Activated naive CD4-positive, alpha-beta T cell treated with anti-CD3 and anti-CD28 coated beads for 36 hours (primary cell): ENCODE data around the gene ZNF595. TPM values are rescaled to one million over a fixed set of nuclear protein-coding genes. Genes with fewer than 3 reads are reported as not detected.
"Not testable (repeated sequence)": the region's sequence is repeated elsewhere in the genome, so short reads cannot be mapped to it uniquely, and the experiment has no call there.

Source experiments
- CTCF ChIA-PET: fragments of 350-600 bp; sonication (Branson Sonifier 250); formaldehyde crosslinking; loops from one replicate; lab custom pipeline; 2021; ENCODE audit warnings: antibody characterized with exemption; lab: Charles Lee
- DNase-seq: peaks from one replicate; pipeline ENCODE4 v3.0.0-alpha.2; 2020
- H3K27ac Mint-ChIP-seq: one replicate; pipeline ENCODE4 v1.8.0; 2021; ENCODE audit warnings: mild to moderate bottlenecking, mixed read lengths
- H3K27me3 Mint-ChIP-seq: one replicate; pipeline ENCODE4 v1.8.0; 2021; ENCODE audit warnings: low read depth, mixed read lengths
- H3K36me3 Mint-ChIP-seq: one replicate; pipeline ENCODE4 v1.8.0; 2021; ENCODE audit warnings: low read depth, mixed read lengths
- H3K4me1 Mint-ChIP-seq: one replicate; pipeline ENCODE4 v1.8.0; 2021; ENCODE audit warnings: low read depth, mixed read lengths
- H3K4me3 Mint-ChIP-seq: one replicate; pipeline ENCODE4 v1.8.0; 2021; ENCODE audit warnings: mild to moderate bottlenecking, moderate library complexity, mixed read lengths
- H3K9me3 Mint-ChIP-seq: one replicate; pipeline ENCODE4 v1.8.0; 2021; ENCODE audit warnings: mixed read lengths
- intact Hi-C: fragments of 100-400 bp; cut with micrococcal nuclease; formaldehyde crosslinking; loops from one replicate; pipeline ENCODE4 v1.15.1; 2023
- total RNA-seq, 2 experiments: library from RNA; stranded (reverse); gene quantifications; one replicate each; pipeline ENCODE4 v1.2.3, GENCODE V29; 2021

Gene ZNF595
- total RNA-seq, 2 experiments from 2014 or later = 7.6 to 9.2 TPM

DNA sequence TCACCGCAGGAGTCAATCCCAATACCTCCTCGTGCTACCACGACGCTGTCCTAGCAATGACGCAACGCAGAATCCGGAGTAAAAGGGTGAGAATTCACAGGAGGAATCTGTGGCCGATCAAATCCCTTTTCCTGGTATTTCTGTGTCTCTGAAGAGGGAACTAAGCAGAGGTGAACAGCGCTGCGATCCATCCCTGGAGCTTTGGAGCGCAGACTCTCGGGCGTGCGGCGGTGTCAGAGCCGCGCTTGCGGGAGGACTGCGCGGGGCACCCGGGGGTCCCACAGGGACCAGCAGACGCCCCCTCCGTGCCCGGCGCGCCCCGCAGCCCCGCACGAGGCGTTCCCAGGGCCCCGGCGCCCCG is 53.9 kb downstream of the ZNF595 start:
- CTCF ChIA-PET = no interaction called here
- no peak overlapping the region for H3K27ac Mint-ChIP-seq
- H3K4me3 Mint-ChIP-seq = no peak overlapping the region
- intact Hi-C loops = no loop called here
- H3K36me3 Mint-ChIP-seq = peaks cover 40% of the 10 kb centered on the region
- H3K9me3 Mint-ChIP-seq = peaks cover 53% of the 10 kb centered on the region
- H3K4me1 Mint-ChIP-seq = peaks cover 4% of the 10 kb centered on the region
- H3K27me3 Mint-ChIP-seq = peaks cover 54% of the 10 kb centered on the region
- no peak for DNase-seq

DNA sequence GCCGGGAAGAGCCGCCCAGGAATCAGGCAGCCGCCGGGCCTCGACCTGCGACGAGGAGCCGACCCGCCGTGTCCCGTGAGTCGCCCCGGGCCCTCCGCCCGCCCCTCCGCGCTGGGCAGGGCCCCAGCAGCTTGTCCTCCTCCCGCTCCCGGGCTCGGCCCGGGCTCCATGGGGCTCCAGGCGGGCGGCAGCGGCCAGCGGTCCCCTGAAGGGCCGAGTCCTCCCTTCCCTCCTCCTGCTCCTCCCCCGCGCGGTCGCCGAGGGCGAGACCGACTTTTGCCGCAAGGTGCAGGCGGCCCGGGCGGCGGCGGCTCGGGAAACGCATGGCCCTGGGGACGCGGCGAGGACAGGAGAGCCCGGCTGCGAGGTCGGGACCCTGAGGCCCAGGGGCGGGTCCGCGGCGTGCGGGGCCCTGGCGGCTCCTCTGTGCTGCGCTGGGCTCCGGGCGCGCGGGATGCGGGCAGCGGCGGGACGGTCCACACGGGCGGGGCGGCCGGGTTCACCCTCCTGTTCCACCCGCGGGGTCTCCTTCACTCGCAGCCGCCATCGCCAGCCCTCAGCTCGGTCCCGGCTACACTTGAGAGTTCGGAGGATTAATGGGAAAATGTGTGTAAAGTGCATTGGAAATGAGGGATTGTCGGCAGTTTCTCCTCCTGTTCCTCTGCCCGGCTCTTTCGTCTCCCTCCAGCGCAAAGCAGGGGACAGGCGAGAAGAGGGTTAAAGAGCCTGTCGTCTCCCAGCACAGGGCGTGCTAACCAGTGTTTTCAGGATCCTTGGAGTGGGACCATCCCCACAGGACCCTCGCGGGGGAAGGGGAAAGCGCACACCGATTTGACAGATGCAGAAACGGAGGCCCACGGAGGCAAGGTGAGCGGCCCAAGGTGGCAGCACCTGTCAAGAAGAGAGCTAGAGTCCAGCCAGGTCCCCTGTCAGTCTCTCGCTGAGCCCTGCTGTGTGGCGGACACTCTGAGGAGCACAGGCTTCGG is 54.6 kb downstream of the ZNF595 start:
- Mint-ChIP-seq H3K27me3 (peaks cover 53% of the 10 kb centered on the region), H3K9me3 (peaks cover 53% of the 10 kb centered on the region), H3K27ac (no peak overlapping the region), H3K4me3 (no peak overlapping the region), H3K4me1 (peaks cover 4% of the 10 kb centered on the region), H3K36me3 (peaks cover 40% of the 10 kb centered on the region)
- intact Hi-C loops = no loop called here
- no peak for DNase-seq
- CTCF ChIA-PET = no interaction called here

DNA sequence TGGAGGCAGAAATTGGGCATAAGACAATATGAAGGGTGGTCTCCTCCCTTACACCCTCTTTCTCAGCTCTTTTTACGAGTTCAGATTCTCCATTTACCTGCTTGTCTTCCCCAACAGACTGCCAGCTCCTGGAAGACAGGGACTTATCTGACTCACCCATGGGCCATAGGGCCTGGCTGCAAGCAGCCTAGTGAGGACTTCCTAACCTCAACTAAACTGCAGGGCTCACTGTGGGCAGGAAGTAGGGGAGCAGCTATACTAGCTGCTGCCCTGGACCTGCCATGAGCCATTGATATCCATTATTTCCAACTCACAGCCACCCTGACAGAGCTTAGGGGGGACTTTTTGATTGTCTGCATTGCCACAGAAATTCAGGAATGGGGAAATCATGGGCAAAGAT is 59.6 kb downstream of the ZNF595 start:
- CTCF ChIA-PET = no interaction called here
- intact Hi-C loops = no loop called here
- Mint-ChIP-seq H3K4me1 (peaks cover 9% of the 10 kb centered on the region), H3K27me3 (peaks cover 31% of the 10 kb centered on the region), H3K27ac (no peak overlapping the region), H3K4me3 (no peak overlapping the region), H3K36me3 (peaks cover 28% of the 10 kb centered on the region), H3K9me3 (peaks cover 54% of the 10 kb centered on the region)
- DNase-seq = no peak

DNA sequence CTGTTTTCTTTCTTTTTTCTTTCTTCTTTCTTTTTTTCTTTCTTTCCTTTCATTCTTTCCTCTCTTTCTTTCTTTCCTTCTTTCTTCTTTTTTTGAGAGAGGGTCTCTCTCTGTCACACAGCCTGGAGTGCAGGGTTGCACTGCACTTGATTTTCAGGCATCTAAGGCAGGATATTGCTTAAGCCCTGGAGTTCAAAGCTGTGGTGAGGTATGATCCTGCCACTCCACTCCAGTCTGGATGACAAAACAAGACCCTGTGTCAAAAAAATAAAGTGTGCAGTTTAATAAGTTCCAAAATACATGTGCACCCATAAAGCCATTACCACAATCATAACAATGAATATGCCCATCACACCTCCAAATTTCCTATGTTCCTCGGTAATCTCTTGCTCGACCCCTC is 60.6 kb downstream of the ZNF595 start:
- CTCF ChIA-PET = no interaction called here
- Mint-ChIP-seq H3K4me1 (peaks cover 5% of the 10 kb centered on the region), H3K9me3 (peaks cover 48% of the 10 kb centered on the region), H3K27me3 (peaks cover 21% of the 10 kb centered on the region), H3K27ac (no peak overlapping the region), H3K36me3 (peaks cover 19% of the 10 kb centered on the region), H3K4me3 (no peak overlapping the region)
- intact Hi-C loops = no loop called here
- no peak for DNase-seq

DNA sequence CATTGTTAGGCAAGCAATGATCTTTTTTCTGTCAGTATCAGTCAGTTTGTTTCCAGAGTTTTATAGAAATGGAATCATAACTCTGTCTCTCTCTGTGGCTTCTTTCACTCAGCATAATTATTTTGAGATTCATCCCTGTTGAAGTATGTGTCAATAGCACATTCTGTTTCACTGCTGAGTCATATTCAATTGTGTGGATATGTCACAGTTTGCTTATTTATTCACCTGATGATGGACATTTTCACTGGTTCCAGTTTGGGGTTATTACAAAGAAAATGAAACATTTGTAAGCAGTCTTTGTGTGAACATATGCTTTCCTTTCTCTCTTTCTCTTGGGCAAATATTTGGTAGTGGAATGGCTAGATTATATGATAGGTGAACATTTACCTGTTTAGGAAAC is 61.0 kb downstream of the ZNF595 start:
- CTCF ChIA-PET = no interaction called here
- Mint-ChIP-seq H3K4me3 (no peak overlapping the region), H3K27ac (no peak overlapping the region), H3K27me3 (peaks cover 17% of the 10 kb centered on the region), H3K4me1 (peaks cover 4% of the 10 kb centered on the region), H3K9me3 (peaks cover 45% of the 10 kb centered on the region), H3K36me3 (peaks cover 15% of the 10 kb centered on the region)
- intact Hi-C loops = no loop called here
- DNase-seq = no peak

DNA sequence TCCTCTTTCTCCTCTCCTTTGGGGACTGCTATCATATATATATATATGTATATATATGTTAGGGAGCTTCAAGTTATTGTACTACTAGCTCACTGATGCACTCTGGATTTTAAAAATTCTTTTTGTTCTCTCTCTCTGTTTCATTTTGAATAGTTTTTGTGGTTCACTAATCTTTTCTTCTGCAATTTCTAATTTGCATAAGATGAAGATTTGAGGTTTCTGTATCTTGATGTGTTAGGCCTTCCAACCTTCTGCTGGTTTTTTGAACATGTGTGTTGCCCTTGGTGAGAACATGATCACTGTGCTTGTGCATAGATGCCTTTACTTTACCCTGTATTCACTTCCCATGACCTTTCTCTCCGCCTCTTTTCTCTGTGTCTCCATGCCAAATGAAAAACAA is 63.4 kb downstream of the ZNF595 start:
- intact Hi-C loops = no loop called here
- Mint-ChIP-seq H3K9me3 (peaks cover 39% of the 10 kb centered on the region), H3K4me1 (peaks cover 12% of the 10 kb centered on the region), H3K36me3 (peaks cover 9% of the 10 kb centered on the region), H3K4me3 (no peak overlapping the region), H3K27ac (no peak overlapping the region), H3K27me3 (peaks cover 2% of the 10 kb centered on the region)
- no peak for DNase-seq
- CTCF ChIA-PET = no interaction called here

DNA sequence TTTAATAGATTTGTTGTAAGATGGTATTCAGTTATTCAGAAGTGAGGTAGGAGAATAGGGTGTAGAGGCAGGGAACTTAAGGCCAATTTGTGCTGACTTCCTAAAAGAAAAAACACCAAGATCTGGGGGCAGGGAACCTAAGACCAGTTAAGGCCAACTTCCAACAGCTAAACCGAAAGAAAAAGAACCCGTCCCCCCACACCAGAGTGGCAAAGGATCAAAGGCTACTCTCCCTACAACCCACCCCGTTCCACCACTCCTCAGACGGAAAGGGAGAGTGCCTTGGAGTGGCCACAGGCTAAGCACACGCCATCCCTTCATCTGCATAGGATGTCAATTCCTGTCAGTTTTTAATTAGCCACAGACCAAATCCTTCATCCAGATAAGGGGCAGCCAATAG is 67.5 kb downstream of the ZNF595 start:
- DNase-seq = no peak
- intact Hi-C loops = loop anchor here (5.0 kb wide), 5 partner anchors 122 to 662 kb away; partner anchors contain the start of gene ZNF141
- no peak overlapping the region for H3K27ac Mint-ChIP-seq
- peaks cover 22% of the 10 kb centered on the region for H3K4me1 Mint-ChIP-seq
- H3K9me3 Mint-ChIP-seq = peaks cover 26% of the 10 kb centered on the region
- H3K4me3 Mint-ChIP-seq = no peak overlapping the region
- no peaks in the 10 kb centered on the region for H3K27me3 Mint-ChIP-seq
- peaks cover 28% of the 10 kb centered on the region for H3K36me3 Mint-ChIP-seq
- CTCF ChIA-PET = no interaction called here

DNA sequence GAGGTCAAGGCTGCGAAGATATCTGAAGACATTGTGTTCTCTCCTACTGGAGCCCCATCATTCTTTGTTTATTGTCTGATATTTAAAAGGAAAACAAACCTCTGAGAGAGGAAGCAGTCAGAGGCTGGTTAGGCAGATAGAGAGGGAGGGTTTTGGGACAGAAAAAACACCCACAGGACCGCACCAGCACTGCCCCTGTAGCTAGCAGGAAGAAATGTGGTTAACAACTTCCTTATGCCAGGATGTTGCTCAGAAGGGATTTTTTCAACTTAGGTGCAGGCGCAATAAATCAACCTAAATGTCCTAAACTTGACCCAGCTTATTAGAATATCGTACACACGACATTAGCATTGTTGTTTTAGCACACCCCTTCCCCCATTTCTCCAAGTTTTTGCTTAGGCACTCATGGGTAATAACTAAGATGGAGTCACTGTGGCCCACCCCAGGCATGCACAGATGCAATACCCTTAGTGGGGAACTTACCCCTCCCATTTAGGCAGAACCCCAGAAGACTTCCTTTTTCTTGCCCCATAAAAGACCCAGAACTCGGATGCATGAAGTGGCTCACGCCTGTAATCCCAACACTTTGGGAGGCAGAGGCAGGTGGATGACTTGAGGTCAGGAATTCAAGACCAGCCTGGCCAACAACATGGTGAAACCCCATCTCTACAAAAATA is 68.4 kb downstream of the ZNF595 start:
- intact Hi-C loops = loop anchor here (5.0 kb wide), 5 partner anchors 121 to 661 kb away; partner anchors contain the start of gene ZNF141
- Mint-ChIP-seq H3K4me1 (peaks cover 25% of the 10 kb centered on the region), H3K27me3 (no peaks in the 10 kb centered on the region), H3K9me3 (peaks cover 27% of the 10 kb centered on the region), H3K27ac (peak overlapping the region; percentile 4), H3K4me3 (no peak overlapping the region), H3K36me3 (peaks cover 38% of the 10 kb centered on the region)
- DNase-seq = peak; percentile 65
- CTCF ChIA-PET = no interaction called here

DNA sequence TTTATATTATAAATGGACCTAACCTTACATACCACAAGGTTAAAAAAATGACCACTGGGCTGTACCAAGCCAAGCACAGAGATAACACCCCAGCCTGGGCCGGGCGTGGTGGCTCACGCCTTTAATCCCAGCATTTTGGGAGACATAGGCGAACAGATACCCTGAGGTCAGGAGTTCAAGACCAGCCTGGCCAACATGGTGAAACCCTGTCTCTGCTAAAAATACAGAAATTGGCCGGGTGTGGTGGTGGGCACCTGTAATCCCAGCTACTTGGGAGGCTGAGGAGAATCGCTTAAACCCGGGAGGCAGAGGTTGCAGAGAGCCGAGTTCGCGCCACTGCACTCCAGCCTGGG is 70.8 kb downstream of the ZNF595 start:
- CTCF ChIA-PET = interaction anchor here (1.2 to 2.3 kb wide), 3 partner anchors 11 to 95 kb away, joined by 3 to 9 read pairs (median 3); no protein-coding TSS in a partner anchor
- H3K27me3 Mint-ChIP-seq, DNase-seq: not testable (repeated sequence)
- Mint-ChIP-seq H3K4me1 (peaks cover 22% of the 10 kb centered on the region), H3K4me3 (peak overlapping the region; percentile 90), H3K27ac (peak overlapping the region; percentile 98), H3K9me3 (peaks cover 19% of the 10 kb centered on the region), H3K36me3 (peaks cover 41% of the 10 kb centered on the region)
- intact Hi-C loops = loop anchor here (5.0 kb wide), 5 partner anchors 118 to 658 kb away; partner anchors contain the start of gene ZNF141

DNA sequence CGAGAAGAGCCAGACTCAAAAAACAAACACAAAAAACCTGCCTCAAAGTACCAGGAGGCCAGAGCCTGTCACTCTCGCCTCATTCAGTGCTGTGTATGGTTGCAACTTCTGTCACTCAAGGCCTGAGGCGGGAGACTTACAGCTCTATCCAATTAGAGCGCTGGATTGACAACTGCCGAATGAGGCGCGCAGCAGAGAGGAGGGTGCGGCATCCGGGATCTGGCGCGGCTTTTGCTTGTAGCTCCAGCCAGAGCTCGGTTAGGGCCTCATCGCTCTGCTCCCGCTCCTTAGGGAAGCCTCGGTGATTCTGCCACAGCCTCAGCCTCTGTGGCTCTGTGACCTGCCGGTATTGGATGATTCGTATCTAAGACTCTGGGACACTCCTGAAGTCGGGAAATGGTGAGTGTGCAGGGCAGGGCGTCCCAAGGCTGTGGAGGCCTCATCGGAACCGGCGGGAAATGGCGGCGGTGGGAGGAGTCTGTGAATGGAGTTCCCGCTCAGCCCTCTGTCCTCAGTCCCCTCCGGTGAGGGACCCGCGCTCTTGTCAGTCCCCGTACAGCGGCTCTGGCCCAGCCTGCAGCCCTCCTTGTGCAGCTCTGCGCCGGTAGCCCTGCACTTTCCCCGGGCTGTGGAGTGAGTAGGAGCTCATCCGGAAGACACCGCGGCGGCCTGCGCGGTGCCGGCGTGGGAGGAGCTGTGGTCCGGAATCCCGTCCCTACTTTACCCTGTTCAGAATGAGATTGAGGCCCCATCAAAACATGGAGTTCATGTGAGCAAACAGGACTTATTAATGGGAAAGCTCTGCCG is 71.4 kb downstream of the ZNF595 start, which contains the start of gene ZNF718:
TSS of gene ZNF718 (plus strand) at position 227 of the 807 bp plus-strand sequence. CDS start at position 397, 170 bp downstream.
- DNase-seq = peak; percentile 98
- intact Hi-C loops = loop anchor here (5.0 kb wide), 5 partner anchors 118 to 658 kb away; partner anchors contain the start of gene ZNF141
- CTCF ChIA-PET = interaction anchor here (0.5 to 2.3 kb wide), 4 partner anchors 11 to 228 kb away, joined by 3 to 9 read pairs (median 4); no protein-coding TSS in a partner anchor
- peak within 1 kb of the TSS; percentile 90 for H3K4me3 Mint-ChIP-seq
- H3K27ac Mint-ChIP-seq = peak within 1 kb of the TSS; percentile 98
- H3K27me3 Mint-ChIP-seq = no peaks in the 10 kb centered on the region
- H3K4me1 Mint-ChIP-seq = peaks cover 22% of the 10 kb centered on the region
- peaks cover 41% of the 10 kb centered on the region for H3K36me3 Mint-ChIP-seq
- H3K9me3 Mint-ChIP-seq = peaks cover 19% of the 10 kb centered on the region

DNA sequence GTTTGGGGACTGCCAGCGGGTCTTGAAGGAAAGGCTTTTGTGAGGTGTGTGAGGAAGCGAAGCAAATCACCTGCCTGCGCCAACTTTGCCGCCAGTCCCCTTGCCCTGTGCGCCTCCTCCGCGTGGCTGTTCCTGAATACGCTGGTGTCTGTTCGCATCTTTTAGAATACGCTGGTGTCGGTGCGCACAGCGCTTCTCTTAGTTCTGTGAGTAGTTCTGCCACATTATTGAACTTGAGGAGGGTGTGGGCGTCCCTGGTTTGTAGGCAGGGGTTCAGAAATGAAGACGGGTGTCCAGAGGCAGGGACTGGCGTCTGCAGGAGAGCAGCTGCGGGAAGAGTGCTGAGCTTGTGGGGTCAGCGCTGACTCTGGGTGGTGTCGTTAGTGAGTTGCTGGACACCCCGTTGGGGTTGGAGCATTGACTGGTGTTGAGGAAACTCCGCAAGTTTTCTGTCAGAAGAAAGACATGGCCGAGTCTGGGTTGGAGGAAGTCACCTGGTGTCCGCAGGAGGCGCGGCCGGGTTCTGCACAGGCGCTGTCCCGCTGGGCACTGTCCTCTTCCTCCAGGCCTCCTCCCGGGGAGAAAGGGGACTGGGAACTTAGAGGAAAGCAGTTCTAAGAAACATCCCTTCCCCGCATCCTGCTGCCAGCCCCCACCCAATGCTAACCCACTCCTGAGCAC is 72.1 kb downstream of the ZNF595 start:
- peaks cover 22% of the 10 kb centered on the region for H3K4me1 Mint-ChIP-seq
- DNase-seq = peak; percentile 53
- peak overlapping the region; percentile 90 for H3K4me3 Mint-ChIP-seq
- H3K36me3 Mint-ChIP-seq = peaks cover 41% of the 10 kb centered on the region
- no peaks in the 10 kb centered on the region for H3K27me3 Mint-ChIP-seq
- intact Hi-C loops = no loop called here
- H3K9me3 Mint-ChIP-seq = peaks cover 19% of the 10 kb centered on the region
- H3K27ac Mint-ChIP-seq = peak overlapping the region; percentile 98
- CTCF ChIA-PET = interaction anchor here (1.2 to 2.3 kb wide), 3 partner anchors 10 to 96 kb away, joined by 3 to 9 read pairs (median 3); no protein-coding TSS in a partner anchor
